HG02884 (cell line): ENCODE data around the gene PLOD1.

Source experiments
- ATAC-seq: cut with Tn5 transposase; IDR thresholded peaks from one replicate; pipeline ENCODE4 v1.9.1; 2021; ENCODE audit warnings: mild to moderate bottlenecking, moderate library complexity; ENCODE audit not compliant: unreplicated experiment

The PLOD1 gene

DNA sequence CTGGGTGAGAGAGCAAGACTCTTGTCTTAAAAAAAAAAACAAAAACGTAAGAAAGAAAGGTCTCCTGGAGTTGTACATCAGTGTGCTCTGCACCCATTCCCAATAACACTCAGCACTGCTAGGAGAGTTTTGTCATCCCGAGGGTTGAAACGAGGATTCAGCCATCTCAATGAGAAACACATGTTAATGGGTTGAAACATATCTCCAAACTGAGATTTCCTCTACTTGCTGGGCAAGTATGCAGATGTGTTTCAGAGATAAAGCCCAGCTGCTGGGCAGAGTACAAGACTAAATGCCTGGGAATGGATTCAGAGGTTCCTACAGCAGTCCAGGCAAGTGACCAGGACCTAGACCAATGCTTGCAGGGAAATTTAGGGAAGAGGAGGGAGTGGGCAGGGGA, 43.1 kb downstream of the PLOD1 start:
- ATAC-seq, result no peak

DNA sequence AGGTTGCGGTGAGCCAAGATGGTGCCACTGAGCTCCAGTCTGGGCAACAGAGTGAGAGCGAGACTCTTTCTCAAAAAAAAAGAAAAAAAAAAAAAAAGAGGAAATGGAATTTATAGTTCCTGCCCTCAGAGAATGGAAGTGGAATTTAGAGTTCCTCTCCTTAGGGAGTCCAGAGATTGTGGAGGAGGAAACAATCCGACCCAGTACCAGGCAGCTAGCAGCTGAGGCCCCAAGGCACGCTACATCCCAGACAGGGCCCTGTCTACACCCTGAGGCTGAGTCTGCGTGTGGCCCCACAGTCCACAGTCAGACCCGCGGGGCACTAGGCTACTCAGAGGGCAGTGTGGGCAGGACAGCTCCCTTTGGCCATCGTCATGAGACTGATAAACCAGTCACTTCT, 43.8 kb downstream of the PLOD1 start:
- no peak for ATAC-seq

GRCh38 chr1:11979028-11979850, 44.7 kb downstream of the PLOD1 start:
- no peak for ATAC-seq

DNA sequence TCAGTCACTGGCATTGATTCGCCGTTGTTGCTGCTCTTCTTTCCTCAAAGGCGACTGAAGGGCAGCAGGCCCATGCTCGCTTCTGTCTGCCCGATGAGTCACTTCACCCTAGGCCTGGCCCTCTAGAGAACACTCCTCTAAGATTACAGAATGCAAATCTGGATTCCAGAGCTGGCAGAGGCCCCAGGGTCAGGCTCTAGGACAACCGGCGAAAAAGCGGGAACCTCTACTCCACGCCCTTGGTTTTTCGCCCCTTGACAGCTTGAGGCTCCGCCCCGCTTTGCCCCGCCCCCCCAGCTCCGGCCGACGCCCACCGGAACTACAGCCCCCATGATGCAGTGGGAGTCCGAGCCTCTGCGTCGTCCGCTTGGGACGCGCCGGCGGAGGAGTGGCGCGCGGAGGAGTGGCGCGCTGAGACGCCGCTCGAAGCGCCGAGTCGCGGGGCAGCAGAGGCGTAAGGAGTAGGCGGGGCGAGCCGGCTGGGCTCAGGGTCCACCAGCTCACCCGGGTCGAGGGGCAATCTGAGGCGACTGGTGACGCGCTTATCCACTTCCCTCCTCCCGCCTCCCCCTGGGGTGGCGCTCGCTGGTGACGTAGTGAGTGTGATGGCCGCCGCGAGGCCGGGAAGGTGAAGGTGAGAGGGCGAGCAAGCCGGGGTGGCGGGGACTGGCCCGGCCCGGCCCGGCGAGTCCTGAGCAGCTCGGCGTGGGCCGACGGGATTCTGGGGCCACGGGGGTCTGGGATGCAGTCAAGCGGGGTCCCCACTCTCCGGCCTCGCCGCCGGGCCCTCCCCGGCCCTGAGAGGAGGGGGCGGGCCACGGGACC, 45.5 kb downstream of the PLOD1 start, which contains the start of gene MFN2:
MFN2 (plus strand) TSS at position 594 of the 825 bp plus-strand sequence. CDS start 8,725 bp downstream, outside the sequence.
- peak; percentile 79 for ATAC-seq

DNA sequence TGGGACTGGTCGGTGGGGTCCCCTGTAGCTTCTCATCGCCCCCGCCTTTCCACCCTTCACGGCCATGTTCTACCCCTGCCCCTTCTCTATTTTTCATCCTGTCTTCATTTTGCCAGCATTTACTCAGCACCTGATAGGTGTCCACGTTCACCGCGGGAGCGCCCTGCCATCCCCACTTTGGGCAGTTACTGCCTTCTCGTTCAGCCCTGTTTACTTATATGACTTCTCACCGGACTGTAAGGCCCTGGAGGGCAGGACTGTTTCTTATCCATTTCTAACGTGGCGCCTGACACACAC, 46.1 kb downstream of the PLOD1 start:
- no peak for ATAC-seq

- ATAC-seq, result no peak
These were observed 47.0 kb downstream of the PLOD1 start for GRCh38 chr1:11981378-11982009.

DNA sequence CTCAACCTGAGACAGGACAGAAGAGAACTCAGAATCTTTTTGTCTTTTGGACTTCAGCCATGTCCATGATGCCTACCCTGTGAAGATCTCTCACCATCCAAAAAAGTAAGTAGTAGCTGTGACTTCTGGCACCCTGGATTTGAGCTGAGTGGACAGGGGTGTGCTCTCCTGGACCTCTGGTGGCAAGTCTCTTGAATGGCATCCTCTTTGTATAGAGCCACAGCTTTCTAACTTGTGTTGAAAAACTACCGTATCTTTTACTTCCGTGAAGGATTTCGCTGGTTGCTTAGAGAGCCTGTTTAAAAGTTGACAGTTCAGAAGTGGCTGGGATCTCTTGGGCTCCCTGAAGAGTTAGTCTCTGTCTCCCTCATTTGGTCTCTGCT, 47.5 kb downstream of the PLOD1 start:
- ATAC-seq, result no peak

DNA sequence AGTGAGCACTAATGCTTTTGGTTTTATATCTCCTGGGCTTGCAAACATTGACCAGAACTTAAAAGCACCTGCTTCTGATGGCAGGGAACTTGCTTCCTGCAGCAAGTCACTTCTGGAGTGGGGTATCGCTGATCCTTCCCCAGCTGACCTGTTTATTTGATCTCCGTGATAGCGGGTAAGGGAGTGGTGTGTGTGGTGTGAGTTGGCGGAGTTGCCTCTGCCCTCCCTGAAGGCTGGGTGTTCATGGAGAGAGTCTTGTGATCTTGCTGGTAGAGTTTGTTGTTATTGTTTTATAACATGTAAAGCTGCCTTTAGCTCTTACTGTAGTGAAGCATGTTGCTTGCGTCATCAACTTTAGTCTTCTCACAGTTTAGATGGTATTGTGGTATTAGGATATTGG, 49.6 kb downstream of the PLOD1 start:
- ATAC-seq, result no peak

- no peak for ATAC-seq
These were observed 50.1 kb downstream of the PLOD1 start for GRCh38 chr1:11984576-11984975.

DNA sequence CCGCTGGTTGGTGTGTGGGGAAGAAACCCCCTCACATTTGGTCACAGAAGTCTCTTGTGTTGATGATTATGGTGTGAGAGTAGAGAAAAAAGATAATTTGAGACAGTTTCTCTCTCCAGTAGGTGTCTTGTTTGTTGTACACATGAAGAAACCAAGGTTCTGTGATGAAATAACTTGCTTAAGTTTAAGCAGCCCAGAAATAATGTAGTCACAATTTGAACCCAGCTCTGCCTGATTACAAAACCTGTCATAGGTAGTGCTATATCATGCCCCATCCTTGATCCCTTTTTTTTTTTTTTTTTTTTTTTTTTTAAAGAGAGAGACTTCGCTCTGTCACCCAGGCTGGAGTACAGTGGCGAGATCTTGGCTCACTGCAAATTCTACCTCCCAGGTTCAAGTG, 50.7 kb downstream of the PLOD1 start:
- ATAC-seq, result no peak

- no peak for ATAC-seq
These were observed 51.3 kb downstream of the PLOD1 start for GRCh38 chr1:11985851-11986250.

- no peak for ATAC-seq
These were observed 55.2 kb downstream of the PLOD1 start for GRCh38 chr1:11989669-11990068.

GRCh38 chr1:11990303-11991032, 56.0 kb downstream of the PLOD1 start:
- ATAC-seq, result no peak

DNA sequence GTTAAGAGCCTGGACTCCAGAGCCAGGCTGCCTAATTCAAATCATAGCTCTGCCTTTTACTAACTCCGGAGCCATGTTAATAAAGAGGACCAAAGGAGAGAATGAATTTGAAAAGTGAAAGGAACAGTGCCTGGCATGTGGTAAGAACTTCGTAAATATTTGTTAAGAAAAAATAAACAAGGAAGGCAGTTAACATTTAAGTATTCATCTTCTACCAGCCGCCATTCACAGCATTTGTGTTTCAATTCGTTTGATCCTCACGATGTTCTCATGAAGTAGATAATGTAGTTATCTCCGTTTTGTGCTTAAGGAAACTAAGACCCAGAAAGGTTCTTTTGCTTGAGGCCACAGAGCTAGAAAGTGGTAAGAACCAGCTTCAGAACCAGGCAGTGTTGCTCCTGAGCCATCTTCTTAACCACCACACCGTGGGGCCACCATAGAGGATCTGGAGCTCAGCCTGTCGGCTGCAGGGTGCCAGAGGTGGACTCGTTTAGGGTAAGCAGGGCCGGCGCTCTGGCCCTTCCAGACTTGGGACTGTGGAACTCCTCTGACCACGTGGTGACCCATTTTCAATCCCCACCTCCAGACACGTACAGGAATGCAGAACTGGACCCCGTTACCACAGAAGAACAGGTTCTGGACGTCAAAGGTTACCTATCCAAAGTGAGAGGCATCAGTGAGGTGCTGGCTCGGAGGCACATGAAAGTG, 57.6 kb downstream of the PLOD1 start:
- ATAC-seq, result no peak

GRCh38 chr1:11997081-11997850, 62.7 kb downstream of the PLOD1 start:
- no peak for ATAC-seq

DNA sequence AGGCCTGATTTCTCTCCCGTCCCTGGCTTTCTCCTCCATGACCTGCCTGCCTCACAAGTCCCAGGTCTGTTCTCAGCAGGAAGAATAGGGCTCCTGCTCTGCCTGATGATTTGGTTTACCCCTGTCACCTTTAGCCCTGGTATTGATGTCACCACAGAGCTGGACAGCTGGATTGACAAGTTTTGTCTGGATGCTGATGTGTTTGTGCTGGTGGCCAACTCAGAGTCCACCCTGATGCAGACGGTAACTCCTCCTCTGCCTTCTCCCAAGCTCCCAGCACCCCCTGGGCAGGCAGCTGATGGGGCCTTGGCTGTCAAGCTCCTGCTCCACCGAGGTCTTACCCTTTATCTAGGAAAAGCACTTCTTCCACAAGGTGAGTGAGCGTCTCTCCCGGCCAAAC, 64.1 kb downstream of the PLOD1 start:
- ATAC-seq, result no peak

DNA sequence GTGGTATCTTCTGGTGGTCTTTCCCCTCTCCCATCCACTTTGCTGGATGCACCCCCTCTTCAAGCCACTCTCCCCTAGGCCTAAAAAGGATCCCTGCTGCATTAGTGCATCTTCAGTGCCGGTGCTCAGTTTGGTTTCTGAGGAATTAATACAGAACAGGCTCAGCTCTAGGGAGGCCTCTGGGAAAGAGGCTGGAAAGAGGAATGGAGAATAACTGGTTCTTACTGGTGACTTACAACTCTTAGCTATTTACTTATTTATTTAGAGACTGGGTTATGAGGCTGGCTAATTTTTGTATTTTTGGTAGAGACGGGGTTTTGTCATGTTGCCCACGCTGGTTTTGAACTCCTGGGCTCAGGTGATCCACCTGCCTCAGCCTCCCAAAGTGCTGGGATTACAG, 64.7 kb downstream of the PLOD1 start:
- no peak for ATAC-seq

GRCh38 chr1:12001249-12001917, 66.9 kb downstream of the PLOD1 start:
- no peak for ATAC-seq

DNA sequence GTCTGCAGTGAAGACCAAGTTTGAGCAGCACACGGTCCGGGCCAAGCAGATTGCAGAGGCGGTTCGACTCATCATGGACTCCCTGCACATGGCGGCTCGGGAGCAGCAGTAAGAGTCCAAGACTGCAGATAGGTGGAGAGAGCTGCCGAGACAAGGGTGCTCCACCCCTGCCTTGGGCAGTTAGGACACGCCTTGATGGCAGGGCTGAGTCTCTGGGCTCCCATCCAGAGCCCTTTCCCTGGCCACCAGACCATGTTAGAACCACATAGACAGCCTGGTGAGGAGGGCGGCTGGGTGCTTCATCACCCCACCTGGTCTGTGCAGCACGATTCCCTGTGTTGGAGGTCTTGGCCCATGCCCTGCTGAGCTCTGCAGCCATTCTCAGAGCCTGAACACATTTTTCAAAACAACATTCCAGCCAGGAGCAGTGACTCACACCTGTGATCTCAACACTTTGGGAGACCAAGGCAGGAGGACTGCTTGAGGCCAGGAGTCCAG, 67.5 kb downstream of the PLOD1 start:
- no peak for ATAC-seq
